Tibial nerve (tissue), 4 donors: Measurements from ENCODE around the gene INPP5A.

ENCODE experiments used
- EP300 ChIP-seq, 2 donors: sonication (generic); formaldehyde crosslinking; IDR thresholded peaks; one replicate each; pipeline ENCODE4 v1.6.1; 2017; ENCODE audit warnings: antibody characterized with exemption in 2 of 2, mild to moderate bottlenecking in 1 of 2
- POLR2A ChIP-seq, 2 donors: fragments of 450-650 bp; IDR thresholded peaks; one replicate each; pipeline ENCODE4 v1.6.1; 2017; ENCODE audit warnings: antibody characterized with exemption in 2 of 2, mild to moderate bottlenecking in 2 of 2, moderate library complexity in 2 of 2
- TF ChIP-seq, protein P1 (sequence below), 5 experiments: fragments of 200-600 bp in 3 of 5; fragments of 450-650 bp in 2 of 5; sonication (generic) in 3 of 5; IDR thresholded peaks; one replicate each; pipeline ENCODE4 v1.5.1; 2016 to 2019; ENCODE audit warnings: antibody characterized with exemption in 5 of 5, mild to moderate bottlenecking in 3 of 5, moderate library complexity in 2 of 5

DNA sequence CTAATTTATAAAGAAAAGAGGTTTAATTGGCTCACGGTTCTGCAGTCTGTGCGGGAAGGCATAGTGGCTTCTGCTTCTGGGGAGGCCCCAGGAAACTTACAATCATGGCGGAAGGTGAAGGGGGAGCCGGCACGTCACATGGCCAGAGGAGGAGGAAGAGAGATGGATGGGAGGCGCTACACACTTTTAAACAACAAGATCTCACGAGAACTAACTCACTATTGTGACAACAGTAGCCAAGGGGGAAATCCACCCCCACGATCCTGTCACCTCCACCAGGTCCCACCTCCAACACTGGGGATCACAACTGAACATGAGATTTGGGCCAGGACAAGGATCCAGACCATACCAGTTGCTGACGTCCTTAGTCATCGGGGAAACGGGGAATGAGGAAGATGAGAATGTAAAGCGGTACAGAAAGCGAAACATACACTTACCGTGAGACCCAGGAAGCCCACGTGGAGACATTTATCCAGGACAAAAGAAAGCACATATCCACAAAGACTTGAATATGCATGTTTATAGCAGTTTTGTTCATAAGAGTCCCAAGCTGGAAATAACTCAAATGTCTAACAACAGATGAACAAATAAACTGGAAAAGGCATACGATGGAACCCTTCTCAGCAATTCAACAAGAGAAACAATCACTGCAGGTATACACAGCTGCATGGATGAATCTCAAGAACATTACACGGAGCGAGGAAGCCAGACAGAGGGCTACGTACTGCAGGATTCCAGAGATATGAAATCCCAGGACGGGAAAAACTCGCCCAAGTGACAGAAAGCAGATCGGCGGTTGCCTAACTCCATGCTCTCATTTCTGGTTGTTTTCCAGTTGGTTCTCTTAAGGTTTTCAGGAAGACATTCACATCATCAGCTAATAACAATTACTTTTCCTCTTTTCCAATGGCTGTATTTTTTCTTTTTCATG lies 26.2 kb upstream of the INPP5A start:
- TF ChIP-seq EP300 (IDR thresholded peaks at IDR 0.05) (no peak), POLR2A (IDR thresholded peaks at IDR 0.05) (no peak)
- TF ChIP-seq, protein P1, sequence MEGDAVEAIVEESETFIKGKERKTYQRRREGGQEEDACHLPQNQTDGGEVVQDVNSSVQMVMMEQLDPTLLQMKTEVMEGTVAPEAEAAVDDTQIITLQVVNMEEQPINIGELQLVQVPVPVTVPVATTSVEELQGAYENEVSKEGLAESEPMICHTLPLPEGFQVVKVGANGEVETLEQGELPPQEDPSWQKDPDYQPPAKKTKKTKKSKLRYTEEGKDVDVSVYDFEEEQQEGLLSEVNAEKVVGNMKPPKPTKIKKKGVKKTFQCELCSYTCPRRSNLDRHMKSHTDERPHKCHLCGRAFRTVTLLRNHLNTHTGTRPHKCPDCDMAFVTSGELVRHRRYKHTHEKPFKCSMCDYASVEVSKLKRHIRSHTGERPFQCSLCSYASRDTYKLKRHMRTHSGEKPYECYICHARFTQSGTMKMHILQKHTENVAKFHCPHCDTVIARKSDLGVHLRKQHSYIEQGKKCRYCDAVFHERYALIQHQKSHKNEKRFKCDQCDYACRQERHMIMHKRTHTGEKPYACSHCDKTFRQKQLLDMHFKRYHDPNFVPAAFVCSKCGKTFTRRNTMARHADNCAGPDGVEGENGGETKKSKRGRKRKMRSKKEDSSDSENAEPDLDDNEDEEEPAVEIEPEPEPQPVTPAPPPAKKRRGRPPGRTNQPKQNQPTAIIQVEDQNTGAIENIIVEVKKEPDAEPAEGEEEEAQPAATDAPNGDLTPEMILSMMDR (IDR thresholded peaks at IDR 0.05): no peak
